ENCODE results near the gene TRAPPC13.
A peak's percentile ranks its signal among the peaks of the same experiment; 100 is the strongest.

TRAPPC13 gene

DNA sequence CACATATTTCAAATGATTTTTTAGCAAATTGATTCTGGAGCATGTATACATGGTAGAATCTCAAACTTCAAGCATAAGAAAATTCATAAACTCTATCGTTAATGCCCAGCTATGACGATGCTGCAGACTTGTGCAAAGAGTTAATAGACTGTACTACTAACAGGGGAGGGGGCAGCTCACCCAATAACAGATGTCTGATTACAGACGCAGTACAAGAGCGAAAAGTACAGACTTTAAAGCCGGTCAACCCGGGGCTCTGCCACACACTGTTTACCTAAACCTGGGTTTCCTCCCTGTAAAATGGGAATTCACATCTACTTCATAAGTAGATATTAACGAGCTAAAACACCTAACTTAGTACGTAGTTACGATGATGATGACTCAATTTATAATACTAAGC lies 1.3 kb upstream of the TRAPPC13 start:
- H3K4me2 ChIP-seq (ENCODE audit: low read length): peak overlapping the region; percentile 86
- H3K9me3 ChIP-seq (ENCODE audit: control insufficient read depth, insufficient read depth, low read length): no peaks in the 10 kb centered on the region
- no peaks in the 10 kb centered on the region for H3K9me2 ChIP-seq (replicated peaks; ENCODE audit: control insufficient read depth, low read length)
- H3K27ac ChIP-seq (ENCODE audit: low read depth, low read length): no peak overlapping the region
- H3K36me3 ChIP-seq (ENCODE audit: control insufficient read depth, low read length): no peaks in the 10 kb centered on the region
- H4K20me1 ChIP-seq (ENCODE audit: control insufficient read depth, insufficient read depth, low read depth, low read length): no peaks in the 10 kb centered on the region
- H3K4me3 ChIP-seq (ENCODE audit: low read length): peak overlapping the region; percentile 87
- H3K79me2 ChIP-seq (ENCODE audit: control insufficient read depth, low read length): peaks cover 81% of the 10 kb centered on the region
- no peak for TF ChIP-seq EZH2phosphoT487 (IDR thresholded peaks at IDR 0.05; ENCODE audit: borderline replicate concordance, low read length)
- TF ChIP-seq, protein P1, sequence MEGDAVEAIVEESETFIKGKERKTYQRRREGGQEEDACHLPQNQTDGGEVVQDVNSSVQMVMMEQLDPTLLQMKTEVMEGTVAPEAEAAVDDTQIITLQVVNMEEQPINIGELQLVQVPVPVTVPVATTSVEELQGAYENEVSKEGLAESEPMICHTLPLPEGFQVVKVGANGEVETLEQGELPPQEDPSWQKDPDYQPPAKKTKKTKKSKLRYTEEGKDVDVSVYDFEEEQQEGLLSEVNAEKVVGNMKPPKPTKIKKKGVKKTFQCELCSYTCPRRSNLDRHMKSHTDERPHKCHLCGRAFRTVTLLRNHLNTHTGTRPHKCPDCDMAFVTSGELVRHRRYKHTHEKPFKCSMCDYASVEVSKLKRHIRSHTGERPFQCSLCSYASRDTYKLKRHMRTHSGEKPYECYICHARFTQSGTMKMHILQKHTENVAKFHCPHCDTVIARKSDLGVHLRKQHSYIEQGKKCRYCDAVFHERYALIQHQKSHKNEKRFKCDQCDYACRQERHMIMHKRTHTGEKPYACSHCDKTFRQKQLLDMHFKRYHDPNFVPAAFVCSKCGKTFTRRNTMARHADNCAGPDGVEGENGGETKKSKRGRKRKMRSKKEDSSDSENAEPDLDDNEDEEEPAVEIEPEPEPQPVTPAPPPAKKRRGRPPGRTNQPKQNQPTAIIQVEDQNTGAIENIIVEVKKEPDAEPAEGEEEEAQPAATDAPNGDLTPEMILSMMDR (IDR thresholded peaks at IDR 0.05; ENCODE audit: low read depth, low read length, poor library complexity, severe bottlenecking): no peak
- no peaks in the 10 kb centered on the region for H3K27me3 ChIP-seq (ENCODE audit: control insufficient read depth, low read length)
- H3K4me1 ChIP-seq (ENCODE audit: control insufficient read depth, low read length): peaks cover 26% of the 10 kb centered on the region
- no peaks in the 10 kb centered on the region for H3F3A ChIP-seq (ENCODE audit: control insufficient read depth, insufficient read depth)

DNA sequence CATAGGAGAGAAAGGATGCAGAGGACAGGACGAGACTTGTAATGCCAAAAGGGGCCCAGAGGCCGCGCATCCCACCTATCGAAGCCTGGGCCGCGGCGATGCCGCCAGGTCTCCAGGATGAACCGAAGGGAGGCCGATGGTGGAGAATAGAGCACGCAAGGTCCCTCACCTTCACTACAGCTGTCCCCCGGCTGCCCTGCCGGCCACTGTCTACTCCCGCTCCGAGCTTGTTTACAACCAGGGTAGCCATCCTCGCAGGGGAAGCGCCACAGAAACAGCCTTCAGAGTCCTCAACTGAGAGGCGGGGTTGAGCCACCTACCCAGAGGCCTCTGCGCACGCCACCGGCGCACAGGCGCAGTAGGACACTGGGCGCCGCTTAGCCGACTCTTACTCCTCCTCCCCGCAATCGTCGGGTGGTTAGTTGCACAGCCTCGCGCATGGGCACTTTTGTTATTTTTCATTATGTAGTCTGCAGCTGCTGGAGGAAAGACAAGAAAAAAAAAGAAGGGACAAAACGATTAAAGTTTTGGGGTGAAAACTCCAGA lies 729 bp upstream of the TRAPPC13 start, which contains the start of gene TRIM23:
Gene TRIM23, minus strand, starts transcription at position 309 of the 546 bp plus-strand sequence. Its CDS starts 59 bp downstream, at position 250.
- TF ChIP-seq, protein P1 (IDR thresholded peaks at IDR 0.05; ENCODE audit: low read depth, low read length, poor library complexity, severe bottlenecking): no peak
- no peak for TF ChIP-seq EZH2phosphoT487 (IDR thresholded peaks at IDR 0.05; ENCODE audit: borderline replicate concordance, low read length)
- H3K27me3 ChIP-seq (ENCODE audit: control insufficient read depth, low read length): no peaks in the 10 kb centered on the region
- H3K27ac ChIP-seq (ENCODE audit: low read depth, low read length): peak within 1 kb of the TSS; percentile 73
- H3K4me3 ChIP-seq (ENCODE audit: low read length): peak within 1 kb of the TSS; percentile 87
- H3K79me2 ChIP-seq (ENCODE audit: control insufficient read depth, low read length): peaks cover 78% of the 10 kb centered on the region
- peak within 1 kb of the TSS; percentile 86 for H3K4me2 ChIP-seq (ENCODE audit: low read length)
- H4K20me1 ChIP-seq (ENCODE audit: control insufficient read depth, insufficient read depth, low read depth, low read length): no peaks in the 10 kb centered on the region
- no peaks in the 10 kb centered on the region for H3K9me3 ChIP-seq (ENCODE audit: control insufficient read depth, insufficient read depth, low read length)
- no peaks in the 10 kb centered on the region for H3K36me3 ChIP-seq (ENCODE audit: control insufficient read depth, low read length)
- H3K4me1 ChIP-seq (ENCODE audit: control insufficient read depth, low read length): peaks cover 22% of the 10 kb centered on the region
- no peaks in the 10 kb centered on the region for H3K9me2 ChIP-seq (replicated peaks; ENCODE audit: control insufficient read depth, low read length)
- no peaks in the 10 kb centered on the region for H3F3A ChIP-seq (ENCODE audit: control insufficient read depth, insufficient read depth)

DNA sequence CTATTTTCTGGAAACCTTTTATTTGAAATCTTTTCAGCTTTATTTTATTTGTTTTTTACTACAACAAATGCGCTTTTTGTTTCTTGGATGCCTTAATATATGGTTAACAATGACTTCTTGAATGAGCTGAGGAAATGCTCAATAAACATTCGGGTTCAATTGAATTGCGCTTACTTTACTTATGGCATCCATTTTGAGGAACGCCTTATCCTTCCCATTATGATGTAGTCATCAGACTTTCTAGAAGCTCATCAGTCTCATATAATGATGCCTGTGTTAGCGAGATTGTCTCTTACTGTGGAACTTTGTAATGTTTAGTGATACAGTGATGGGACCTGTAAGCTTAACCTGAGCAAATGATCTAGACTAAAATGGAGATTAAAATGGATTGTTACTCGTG lies 916 bp downstream of the TRAPPC13 start:
- peaks cover 81% of the 10 kb centered on the region for H3K79me2 ChIP-seq (ENCODE audit: control insufficient read depth, low read length)
- peak overlapping the region; percentile 73; the same call in 1 of the 2 replicates for H3K27ac ChIP-seq (ENCODE audit: low read depth, low read length)

More for the DNA sequence above, 916 bp downstream of the TRAPPC13 start:
- Histone ChIP-seq H4K20me1 (ENCODE audit: control insufficient read depth, insufficient read depth, low read depth, low read length) (no peaks in the 10 kb centered on the region), H3K4me3 (ENCODE audit: low read length) (peak overlapping the region; percentile 87), H3K9me3 (ENCODE audit: control insufficient read depth, insufficient read depth, low read length) (no peaks in the 10 kb centered on the region), H3K9me2 (replicated peaks; ENCODE audit: control insufficient read depth, low read length) (no peaks in the 10 kb centered on the region), H3F3A (ENCODE audit: control insufficient read depth, insufficient read depth) (no peaks in the 10 kb centered on the region), H3K4me1 (ENCODE audit: control insufficient read depth, low read length) (peaks cover 22% of the 10 kb centered on the region), H3K36me3 (ENCODE audit: control insufficient read depth, low read length) (peaks cover 5% of the 10 kb centered on the region), H3K27me3 (ENCODE audit: control insufficient read depth, low read length) (no peaks in the 10 kb centered on the region), H3K4me2 (ENCODE audit: low read length) (peak overlapping the region; percentile 86)
- TF ChIP-seq, protein P1 (IDR thresholded peaks at IDR 0.05; ENCODE audit: low read depth, low read length, poor library complexity, severe bottlenecking): no peak
- TF ChIP-seq EZH2phosphoT487 (IDR thresholded peaks at IDR 0.05; ENCODE audit: borderline replicate concordance, low read length): no peak
